IPS-20b (cell line): ENCODE results near the gene CPSF3.
"Not testable (repeated sequence)": the region's sequence is repeated elsewhere in the genome, so short reads cannot be mapped to it uniquely, and the experiment has no call there.

Experiments used
- H3K27ac ChIP-seq: one replicate; pipeline ENCODE4 v1.5.1; 2013; ENCODE audit warnings: low read length
- H3K27me3 ChIP-seq: 2 replicates; pipeline ENCODE4 v1.6.1; 2013; ENCODE audit warnings: mild to moderate bottlenecking, low read length, inconsistent platforms; ENCODE audit not compliant: insufficient read depth
- H3K36me3 ChIP-seq: 2 replicates; pipeline ENCODE4 v1.6.1; 2013; ENCODE audit warnings: low read depth, mild to moderate bottlenecking, inconsistent platforms, low read length, moderate library complexity; ENCODE audit not compliant: insufficient read depth
- H3K4me1 ChIP-seq: 2 replicates; pipeline ENCODE4 v1.6.1; 2013; ENCODE audit warnings: mild to moderate bottlenecking, control low read depth, inconsistent platforms, low read length, moderate library complexity; ENCODE audit not compliant: insufficient read depth
- H3K4me3 ChIP-seq: 2 replicates; pipeline ENCODE4 v1.5.1; 2013; ENCODE audit warnings: mild to moderate bottlenecking, low read length, inconsistent platforms
- H3K9ac ChIP-seq: 2 replicates; pipeline ENCODE4 v1.6.1; 2013; ENCODE audit warnings: low read depth, mild to moderate bottlenecking, inconsistent platforms, low read length, moderate library complexity
- H3K9me3 ChIP-seq: 2 replicates; pipeline ENCODE4 v1.6.1; 2013; ENCODE audit warnings: mild to moderate bottlenecking, low read depth, low read length, inconsistent platforms; ENCODE audit not compliant: insufficient read depth

CPSF3 gene

DNA sequence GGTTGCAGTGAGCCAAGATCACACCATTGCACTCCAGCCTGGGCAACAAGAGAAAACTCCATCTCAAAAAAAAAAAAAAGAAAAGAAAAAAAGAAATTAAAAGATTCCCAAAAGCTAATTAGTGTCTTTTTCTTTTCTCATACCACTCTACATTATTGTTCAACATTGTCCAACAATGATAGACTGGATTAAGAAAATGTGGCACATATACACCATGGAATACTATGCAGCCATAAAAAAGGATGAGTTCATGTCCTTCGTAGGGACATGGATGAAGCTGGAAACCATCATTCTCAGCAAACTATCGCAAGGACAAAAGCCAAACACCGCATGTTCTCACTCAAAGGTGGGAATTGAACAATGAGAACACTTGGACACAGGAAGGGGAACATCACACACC, 90.5 kb downstream of the CPSF3 start:
- not testable (repeated sequence) for H3K4me1 ChIP-seq, H3K9me3 ChIP-seq, H3K4me3 ChIP-seq, H3K27ac ChIP-seq, H3K27me3 ChIP-seq, H3K9ac ChIP-seq
- peaks cover 43% of the 10 kb centered on the region for H3K36me3 ChIP-seq

GRCh38 chr2:9517118-9517782, 93.8 kb downstream of the CPSF3 start:
- Histone ChIP-seq H3K36me3 (peaks cover 57% of the 10 kb centered on the region), H3K9me3 (no peaks in the 10 kb centered on the region), H3K4me1 (no peaks in the 10 kb centered on the region), H3K27ac (no peak overlapping the region), H3K9ac (no peak overlapping the region), H3K4me3 (no peak overlapping the region), H3K27me3 (no peaks in the 10 kb centered on the region)

GRCh38 chr2:9518163-9518562, 94.7 kb downstream of the CPSF3 start:
- Histone ChIP-seq H3K36me3 (peaks cover 52% of the 10 kb centered on the region), H3K27me3 (no peaks in the 10 kb centered on the region)

GRCh38 chr2:9518780-9519179, 95.3 kb downstream of the CPSF3 start:
- Histone ChIP-seq H3K27me3 (no peaks in the 10 kb centered on the region), H3K36me3 (peaks cover 50% of the 10 kb centered on the region), H3K27ac (no peak overlapping the region), H3K4me3 (no peak overlapping the region), H3K4me1 (no peaks in the 10 kb centered on the region), H3K9me3 (no peaks in the 10 kb centered on the region), H3K9ac (no peak overlapping the region)

More at GRCh38 chr2:9518163-9518562, 94.7 kb downstream of the CPSF3 start:
- H3K27ac ChIP-seq, result no peak overlapping the region
- no peak overlapping the region for H3K9ac ChIP-seq
- H3K9me3 ChIP-seq, result no peaks in the 10 kb centered on the region
- H3K4me3 ChIP-seq, result no peak overlapping the region
- H3K4me1 ChIP-seq, result no peaks in the 10 kb centered on the region

DNA sequence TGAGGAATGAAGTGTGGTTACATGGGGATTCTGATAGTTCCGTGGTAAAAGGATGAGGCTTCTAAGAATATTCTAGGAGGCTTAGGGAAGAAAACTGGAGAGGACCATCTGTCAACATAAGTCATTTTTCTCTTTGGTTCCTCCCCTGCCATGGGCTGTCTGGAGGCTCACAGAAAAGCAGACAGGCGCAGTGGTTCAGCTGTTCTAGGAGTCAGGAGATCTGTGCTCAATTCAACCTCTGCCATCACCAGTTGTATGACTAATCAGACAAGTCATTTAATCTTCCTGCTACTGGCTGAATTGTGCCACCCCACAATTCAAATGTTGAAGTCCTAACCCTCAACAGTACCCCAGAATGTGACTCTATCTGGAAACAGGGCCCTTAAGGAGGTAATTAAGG, 95.8 kb downstream of the CPSF3 start:
- Histone ChIP-seq H3K4me3 (no peak overlapping the region), H3K9me3 (no peaks in the 10 kb centered on the region), H3K4me1 (no peaks in the 10 kb centered on the region), H3K9ac (no peak overlapping the region), H3K27me3 (no peaks in the 10 kb centered on the region), H3K36me3 (peaks cover 54% of the 10 kb centered on the region), H3K27ac (no peak overlapping the region)
